NCI-H1105 (cell line): ENCODE measurements around the gene IFIT1.
"Not testable (repeated sequence)": the region's sequence is repeated elsewhere in the genome, so short reads cannot be mapped to it uniquely, and the experiment has no call there.

Experiments
- DNase-seq: peaks from one replicate; lab custom pipeline; 2025; lab: John Stamatoyannopoulos, UW

IFIT1 gene

GRCh38 chr10:89398003-89398749, 5.8 kb downstream of the IFIT1 start:
- no peak for DNase-seq

- no peak for DNase-seq
Observed at GRCh38 chr10:89399956-89400355, 7.5 kb downstream of the IFIT1 start.

- DNase-seq: no peak
Observed at GRCh38 chr10:89403043-89403442, 10.6 kb downstream of the IFIT1 start.

GRCh38 chr10:89404104-89405047, 12.0 kb downstream of the IFIT1 start:
- no peak for DNase-seq

GRCh38 chr10:89406178-89406577, 13.8 kb downstream of the IFIT1 start:
- not testable (repeated sequence) for DNase-seq

- not testable (repeated sequence) for DNase-seq
Observed at GRCh38 chr10:89407792-89408191, 15.4 kb downstream of the IFIT1 start.

GRCh38 chr10:89409282-89409681, 16.9 kb downstream of the IFIT1 start:
- DNase-seq: not testable (repeated sequence)

- DNase-seq: not testable (repeated sequence)
Observed at GRCh38 chr10:89410551-89410950, 18.1 kb downstream of the IFIT1 start.

GRCh38 chr10:89411135-89411534, 18.7 kb downstream of the IFIT1 start:
- not testable (repeated sequence) for DNase-seq

- DNase-seq: not testable (repeated sequence)
Observed at GRCh38 chr10:89412276-89412675, 19.9 kb downstream of the IFIT1 start.

- DNase-seq: no peak
Observed at GRCh38 chr10:89413398-89413912, 21.0 kb downstream of the IFIT1 start.

- DNase-seq: peak; percentile 39
Observed at GRCh38 chr10:89414146-89414878, 21.9 kb downstream of the IFIT1 start, which contains the start of gene IFIT5. Gene IFIT5 (plus strand): TSS chr10:89414568. CDS start chr10:89414799, 231 bp downstream.

- DNase-seq: no peak
Observed at GRCh38 chr10:89414879-89415821, 22.7 kb downstream of the IFIT1 start.

- DNase-seq: no peak
Observed at GRCh38 chr10:89416465-89416864, 24.0 kb downstream of the IFIT1 start.

- no peak for DNase-seq
Observed at GRCh38 chr10:89419548-89419947, 27.1 kb downstream of the IFIT1 start.

GRCh38 chr10:89421018-89421476, 28.6 kb downstream of the IFIT1 start:
- no peak for DNase-seq

GRCh38 chr10:89425000-89425399, 32.6 kb downstream of the IFIT1 start:
- no peak for DNase-seq

- no peak for DNase-seq
Observed at GRCh38 chr10:89426230-89426868, 33.9 kb downstream of the IFIT1 start.

- DNase-seq: no peak
Observed at GRCh38 chr10:89427629-89428028, 35.2 kb downstream of the IFIT1 start.

GRCh38 chr10:89428877-89429276, 36.5 kb downstream of the IFIT1 start:
- DNase-seq: peak; percentile 5
